Kidney epithelial cell (primary cell): ENCODE results near the gene CEP76. TPM values are rescaled to one million over a fixed set of nuclear protein-coding genes. Genes with fewer than 3 reads are reported as not detected.

Source experiments
- DNase-seq: peaks from one replicate; pipeline ENCODE4 v3.0.0-alpha.2; 2010; ENCODE audit warnings: low read depth
- H3K27me3 ChIP-seq: 2 replicates; pipeline ENCODE4 v1.6.0; 2011; ENCODE audit warnings: low read length; ENCODE audit not compliant: control insufficient read depth, insufficient read depth
- H3K36me3 ChIP-seq: 2 replicates; pipeline ENCODE4 v1.5.1; 2011; ENCODE audit warnings: low read length; ENCODE audit not compliant: control insufficient read depth, insufficient read depth
- H3K4me3 ChIP-seq: 2 replicates; pipeline ENCODE4 v1.5.1; 2011; ENCODE audit warnings: low read depth, mild to moderate bottlenecking, control low read depth, low read length
- CTCF ChIP-seq: IDR thresholded peaks from 2 replicates; pipeline ENCODE4 v1.5.1; 2011; ENCODE audit warnings: mild to moderate bottlenecking, moderate library complexity, low read length, control low read depth, inconsistent platforms; ENCODE audit not compliant: insufficient read depth, poor library complexity, severe bottlenecking
- total RNA-seq: library from RNA; depleted of rRNA; stranded (reverse); fragments of >200 nt; gene quantifications from 2 replicates; pipeline ENCODE4 v1.2.3, GENCODE V29; 2015

The CEP76 gene
- total RNA-seq, 1 donor from 2014 or later, result 7.6 TPM

DNA sequence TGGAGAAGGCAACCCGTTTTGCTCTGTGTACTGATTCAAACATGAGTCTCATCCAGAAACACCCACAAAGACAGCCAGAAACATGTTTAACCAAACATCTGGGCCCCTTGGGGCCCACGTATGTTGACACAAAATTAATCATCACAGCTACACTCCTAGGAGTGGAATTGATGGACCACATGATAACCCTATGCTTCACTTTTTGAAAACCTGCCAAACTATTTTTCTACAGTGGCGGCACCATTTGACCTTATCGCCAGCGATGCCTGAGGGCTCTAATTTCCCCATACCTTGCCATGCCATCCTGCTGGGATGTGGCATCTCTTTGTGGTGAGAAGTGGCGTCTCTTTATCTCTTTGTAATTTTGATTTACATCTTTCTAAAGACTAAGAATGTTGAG lies 38.8 kb upstream of the CEP76 start:
- H3K4me3 ChIP-seq, result no peak overlapping the region
- no peak for TF ChIP-seq CTCF
- peak; percentile 25 for DNase-seq
- no peaks in the 10 kb centered on the region for H3K27me3 ChIP-seq
- no peaks in the 10 kb centered on the region for H3K36me3 ChIP-seq

DNA sequence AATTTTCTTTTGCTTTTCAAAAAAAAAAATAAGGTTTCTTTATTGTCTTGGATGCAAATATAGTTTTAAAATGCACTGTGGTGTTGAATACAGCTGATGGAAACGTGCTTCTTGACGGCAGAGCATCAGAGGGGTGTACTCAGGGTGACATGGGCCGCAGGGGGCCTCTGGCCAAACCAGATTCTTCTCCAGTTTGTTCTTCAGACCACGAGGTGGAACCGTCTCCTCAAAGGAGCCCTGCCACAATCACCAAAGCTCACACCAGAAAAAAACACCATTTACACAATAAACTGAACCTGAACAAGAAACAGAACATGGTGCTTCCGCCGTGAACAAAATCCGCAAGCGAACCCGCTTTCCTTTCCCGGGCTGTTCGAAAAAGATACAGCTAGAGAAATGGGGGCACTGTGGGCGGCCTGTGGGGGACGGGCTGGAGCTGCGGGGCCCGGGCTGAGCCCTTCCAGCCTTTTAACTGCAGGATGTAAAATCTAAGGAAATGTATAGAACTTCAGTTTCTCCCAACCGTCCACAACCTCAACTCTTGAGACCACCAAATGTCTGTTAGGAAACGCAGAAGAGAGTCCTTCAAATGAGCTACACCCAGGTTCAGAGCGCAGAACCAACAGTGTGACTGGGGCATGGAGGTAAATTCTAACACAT lies 34.9 kb upstream of the CEP76 start:
- Histone ChIP-seq H3K36me3 (no peaks in the 10 kb centered on the region), H3K27me3 (no peaks in the 10 kb centered on the region), H3K4me3 (no peak overlapping the region)
- no peak for DNase-seq
- TF ChIP-seq CTCF, result no peak

- Histone ChIP-seq H3K36me3 (no peaks in the 10 kb centered on the region), H3K27me3 (no peaks in the 10 kb centered on the region), H3K4me3 (no peak overlapping the region)
- TF ChIP-seq CTCF, result peak; percentile 73
- DNase-seq, result no peak
Observed at GRCh38 chr18:12726774-12727550, 24.4 kb upstream of the CEP76 start.

- no peak for DNase-seq
- no peak overlapping the region for H3K4me3 ChIP-seq
- no peaks in the 10 kb centered on the region for H3K27me3 ChIP-seq
- no peaks in the 10 kb centered on the region for H3K36me3 ChIP-seq
- no peak for TF ChIP-seq CTCF
Observed at GRCh38 chr18:12726331-12726730, 23.8 kb upstream of the CEP76 start.

DNA sequence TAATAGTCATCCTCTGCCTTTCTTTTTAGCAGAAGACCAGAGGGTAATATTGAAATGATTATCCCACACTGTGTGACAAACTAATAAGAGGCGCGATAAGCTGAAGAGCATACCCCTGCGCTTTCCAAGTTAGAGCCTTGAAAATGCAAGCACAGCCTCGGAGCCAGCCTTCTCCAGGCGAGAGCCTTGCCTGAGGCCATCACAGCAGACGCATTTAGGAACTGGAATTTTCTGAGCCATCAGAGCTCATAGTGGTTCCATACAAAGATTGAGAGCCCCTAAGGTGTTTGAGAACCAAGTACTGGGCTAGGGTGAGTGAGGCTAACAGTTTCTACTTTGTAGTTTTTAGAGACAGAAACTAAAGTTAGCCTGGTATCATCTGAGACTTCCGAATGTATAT lies 20.2 kb upstream of the CEP76 start:
- Histone ChIP-seq H3K4me3 (no peak overlapping the region), H3K36me3 (no peaks in the 10 kb centered on the region), H3K27me3 (no peaks in the 10 kb centered on the region)
- no peak for DNase-seq
- TF ChIP-seq CTCF, result no peak
